ENCODE measurements around the gene ZCCHC8.

DNA sequence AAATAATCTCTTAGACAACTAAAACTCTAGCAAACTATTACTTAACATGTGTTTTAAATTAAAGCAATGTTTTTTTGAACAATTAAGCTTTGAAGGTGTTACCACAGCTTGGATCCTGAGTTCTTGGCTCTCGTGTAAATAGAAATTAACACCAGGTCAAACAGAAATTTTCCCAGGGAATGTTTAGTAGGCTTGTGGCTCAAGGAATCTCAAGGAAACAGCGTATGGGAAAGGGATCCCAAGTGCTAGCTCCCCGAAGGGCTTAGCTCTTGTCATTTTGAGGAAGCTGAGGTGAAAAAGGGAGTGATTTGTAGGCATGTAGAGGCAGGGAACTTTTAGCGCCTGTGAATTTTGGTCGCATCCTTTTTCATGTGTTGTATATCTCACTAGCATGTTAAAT, 37.8 kb upstream of the ZCCHC8 start:
- TF ChIP-seq, protein P1, sequence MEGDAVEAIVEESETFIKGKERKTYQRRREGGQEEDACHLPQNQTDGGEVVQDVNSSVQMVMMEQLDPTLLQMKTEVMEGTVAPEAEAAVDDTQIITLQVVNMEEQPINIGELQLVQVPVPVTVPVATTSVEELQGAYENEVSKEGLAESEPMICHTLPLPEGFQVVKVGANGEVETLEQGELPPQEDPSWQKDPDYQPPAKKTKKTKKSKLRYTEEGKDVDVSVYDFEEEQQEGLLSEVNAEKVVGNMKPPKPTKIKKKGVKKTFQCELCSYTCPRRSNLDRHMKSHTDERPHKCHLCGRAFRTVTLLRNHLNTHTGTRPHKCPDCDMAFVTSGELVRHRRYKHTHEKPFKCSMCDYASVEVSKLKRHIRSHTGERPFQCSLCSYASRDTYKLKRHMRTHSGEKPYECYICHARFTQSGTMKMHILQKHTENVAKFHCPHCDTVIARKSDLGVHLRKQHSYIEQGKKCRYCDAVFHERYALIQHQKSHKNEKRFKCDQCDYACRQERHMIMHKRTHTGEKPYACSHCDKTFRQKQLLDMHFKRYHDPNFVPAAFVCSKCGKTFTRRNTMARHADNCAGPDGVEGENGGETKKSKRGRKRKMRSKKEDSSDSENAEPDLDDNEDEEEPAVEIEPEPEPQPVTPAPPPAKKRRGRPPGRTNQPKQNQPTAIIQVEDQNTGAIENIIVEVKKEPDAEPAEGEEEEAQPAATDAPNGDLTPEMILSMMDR (IDR thresholded peaks at IDR 0.05), result no peak
- TF ChIP-seq POLR2AphosphoS5 (IDR thresholded peaks at IDR 0.05) (no peak), EP300 (IDR thresholded peaks at IDR 0.05) (no peak), POLR2A (IDR thresholded peaks at IDR 0.05) (no peak)

All from gastroesophageal sphincter (tissue), 3 donors.